ENCODE data around the gene SLC26A8.

DNA sequence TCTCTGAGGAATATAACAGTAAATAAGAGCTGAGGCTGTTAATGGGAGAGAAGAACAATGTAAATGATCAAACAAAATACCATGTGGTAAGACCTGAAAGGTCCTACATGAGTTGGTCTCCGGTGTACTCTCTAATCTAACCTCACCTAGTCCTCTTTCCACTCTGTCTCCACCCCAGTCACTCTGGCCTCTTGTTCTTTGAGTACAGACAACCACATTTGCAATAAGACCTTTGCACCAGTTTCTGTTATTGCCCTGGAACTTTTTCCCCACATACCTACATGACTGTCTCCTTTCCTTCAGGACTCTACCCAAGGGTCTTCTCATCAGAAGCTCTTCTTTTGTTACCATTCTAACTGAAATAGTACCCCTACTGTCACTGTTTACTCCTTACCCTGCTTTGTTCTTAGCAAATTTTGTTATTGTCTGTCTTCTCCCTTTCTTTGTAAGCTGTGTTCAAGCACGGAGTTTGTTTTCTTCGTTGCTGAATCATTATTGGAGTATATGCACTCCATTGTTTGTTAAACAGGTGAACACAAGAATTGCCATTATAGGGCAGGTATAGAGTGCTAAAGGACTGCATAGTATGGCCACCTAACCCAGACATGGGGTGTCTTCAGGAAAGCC lies 40.4 kb upstream of the SLC26A8 start:
- no peak for TF ChIP-seq POLR2A (IDR thresholded peaks at IDR 0.05)
- TF ChIP-seq, protein P1, sequence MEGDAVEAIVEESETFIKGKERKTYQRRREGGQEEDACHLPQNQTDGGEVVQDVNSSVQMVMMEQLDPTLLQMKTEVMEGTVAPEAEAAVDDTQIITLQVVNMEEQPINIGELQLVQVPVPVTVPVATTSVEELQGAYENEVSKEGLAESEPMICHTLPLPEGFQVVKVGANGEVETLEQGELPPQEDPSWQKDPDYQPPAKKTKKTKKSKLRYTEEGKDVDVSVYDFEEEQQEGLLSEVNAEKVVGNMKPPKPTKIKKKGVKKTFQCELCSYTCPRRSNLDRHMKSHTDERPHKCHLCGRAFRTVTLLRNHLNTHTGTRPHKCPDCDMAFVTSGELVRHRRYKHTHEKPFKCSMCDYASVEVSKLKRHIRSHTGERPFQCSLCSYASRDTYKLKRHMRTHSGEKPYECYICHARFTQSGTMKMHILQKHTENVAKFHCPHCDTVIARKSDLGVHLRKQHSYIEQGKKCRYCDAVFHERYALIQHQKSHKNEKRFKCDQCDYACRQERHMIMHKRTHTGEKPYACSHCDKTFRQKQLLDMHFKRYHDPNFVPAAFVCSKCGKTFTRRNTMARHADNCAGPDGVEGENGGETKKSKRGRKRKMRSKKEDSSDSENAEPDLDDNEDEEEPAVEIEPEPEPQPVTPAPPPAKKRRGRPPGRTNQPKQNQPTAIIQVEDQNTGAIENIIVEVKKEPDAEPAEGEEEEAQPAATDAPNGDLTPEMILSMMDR (IDR thresholded peaks at IDR 0.05): no peak

Measured in tibial nerve (tissue), 3 donors.